IMR-90 (cell line): Measurements from ENCODE around the gene EXOG. TPM values are rescaled to one million over a fixed set of nuclear protein-coding genes. Genes with fewer than 3 reads are reported as not detected.
A peak's percentile ranks its signal among the peaks of the same experiment; 100 is the strongest.

Source experiments
- ATAC-seq: fragments of 200-7000 bp; cut with Tn5 transposase; 2 replicates; pipeline ENCODE4 v1.9.1; 2020; ENCODE audit warnings: low read depth, mild to moderate bottlenecking, moderate library complexity
- BruUV-seq: library from RNA; stranded (reverse); fragments of 400-500 nt; replicated peaks from 2 replicates; lab custom pipeline; 2021; lab: Mats Ljungman, UMichigan
- CTCF ChIA-PET: fragments of 300-600 bp; formaldehyde crosslinking; extraction: SDS; loops from one replicate; lab custom pipeline; 2021; ENCODE audit warnings: antibody characterized with exemption; lab: Yijun Ruan, JAX
- POLR2A ChIA-PET: fragments of 300-600 bp; sonication (Branson Sonifier 250); formaldehyde crosslinking; loops from one replicate; lab custom pipeline; 2022; ENCODE audit warnings: antibody characterized with exemption; ENCODE audit not compliant: unreplicated experiment; lab: Charles Lee
- DNase-seq: peaks from one replicate; pipeline ENCODE4 v3.0.0; 2013
- H2AFZ ChIP-seq: replicated peaks from 2 replicates; pipeline ENCODE3; 2013; ENCODE audit warnings: low read length, mild to moderate bottlenecking; ENCODE audit not compliant: poor library complexity
- H2AK5ac ChIP-seq: 2 replicates; pipeline ENCODE4 v1.6.1; 2013; ENCODE audit warnings: low read depth, low read length, inconsistent platforms
- H2AK9ac ChIP-seq: replicated peaks from 2 replicates; pipeline ENCODE3; 2013; ENCODE audit warnings: mild to moderate bottlenecking, low read depth, low read length, moderate library complexity; ENCODE audit not compliant: poor library complexity
- H2BK120ac ChIP-seq: 2 replicates; pipeline ENCODE4 v1.6.1; 2013; ENCODE audit warnings: low read depth, low read length, inconsistent platforms
- H2BK15ac ChIP-seq: 3 replicates; pipeline ENCODE4 v1.6.1; 2013; ENCODE audit warnings: low read depth, low read length, inconsistent platforms
- H2BK20ac ChIP-seq: 2 replicates; pipeline ENCODE4 v1.6.1; 2013; ENCODE audit warnings: low read depth, mild to moderate bottlenecking, inconsistent platforms, low read length, moderate library complexity
- H2BK5ac ChIP-seq: 2 replicates; pipeline ENCODE4 v1.6.1; 2013; ENCODE audit warnings: mild to moderate bottlenecking, low read depth, low read length, inconsistent platforms; ENCODE audit not compliant: poor library complexity, severe bottlenecking
- H3K14ac ChIP-seq: replicated peaks from 2 replicates; pipeline ENCODE4 v1.6.1; 2013; ENCODE audit warnings: low read depth, low read length, inconsistent platforms
- H3K18ac ChIP-seq: 2 replicates; pipeline ENCODE4 v1.6.1; 2013; ENCODE audit warnings: low read depth, low read length, control low read depth
- H3K23ac ChIP-seq: 2 replicates; pipeline ENCODE4 v1.6.1; 2013; ENCODE audit warnings: low read depth, low read length, inconsistent platforms
- H3K27ac ChIP-seq: 2 replicates; pipeline ENCODE4 v1.5.1; 2013; ENCODE audit warnings: mild to moderate bottlenecking, control low read depth, low read length; ENCODE audit not compliant: insufficient read depth
- H3K27me3 ChIP-seq: 2 replicates; pipeline ENCODE4 v1.6.1; 2013; ENCODE audit warnings: low read length; ENCODE audit not compliant: control insufficient read depth, insufficient read depth
- H3K36me3 ChIP-seq: 2 replicates; pipeline ENCODE4 v1.6.1; 2013; ENCODE audit warnings: low read length, mixed read lengths; ENCODE audit not compliant: control insufficient read depth, insufficient read depth
- H3K4ac ChIP-seq: 2 replicates; pipeline ENCODE4 v1.6.1; 2013; ENCODE audit warnings: low read depth, low read length, inconsistent platforms
- H3K4me1 ChIP-seq: 2 replicates; pipeline ENCODE4 v1.6.1; 2013; ENCODE audit warnings: low read length, mixed read lengths; ENCODE audit not compliant: control insufficient read depth, insufficient read depth
- H3K4me2 ChIP-seq: 2 replicates; pipeline ENCODE4 v1.6.1; 2013; ENCODE audit warnings: low read depth, mild to moderate bottlenecking, control low read depth, low read length, moderate library complexity
- H3K4me3 ChIP-seq: 2 replicates; pipeline ENCODE4 v1.5.1; 2013; ENCODE audit warnings: low read depth, mild to moderate bottlenecking, control low read depth, low read length, moderate library complexity; ENCODE audit not compliant: insufficient read depth
- H3K56ac ChIP-seq: 2 replicates; pipeline ENCODE4 v1.6.1; 2013; ENCODE audit warnings: low read length, inconsistent platforms; ENCODE audit not compliant: insufficient read depth; ENCODE audit errors: extremely low read depth
- H3K79me1 ChIP-seq, 2 experiments: 2 replicates each; pipeline ENCODE4 v1.6.1; 2013; ENCODE audit warnings: low read length in 2 of 2, inconsistent platforms in 1 of 2, low read depth in 1 of 2
- H3K9ac ChIP-seq: 2 replicates; pipeline ENCODE4 v1.6.1; 2013; ENCODE audit warnings: low read depth, low read length, control low read depth
- H3K9me1 ChIP-seq: 2 replicates; pipeline ENCODE4 v1.6.1; 2013; ENCODE audit warnings: low read length, inconsistent platforms; ENCODE audit not compliant: insufficient read depth
- H3K9me3 ChIP-seq: 2 replicates; pipeline ENCODE4 v1.6.1; 2013; ENCODE audit warnings: low read length; ENCODE audit not compliant: control insufficient read depth, insufficient read depth
- H4K20me1 ChIP-seq: 2 replicates; pipeline ENCODE4 v1.6.1; 2013; ENCODE audit warnings: low read length, inconsistent platforms; ENCODE audit not compliant: insufficient read depth
- H4K5ac ChIP-seq: 2 replicates; pipeline ENCODE4 v1.6.1; 2013; ENCODE audit warnings: mild to moderate bottlenecking, low read depth, low read length, control low read depth
- H4K8ac ChIP-seq, 2 experiments: 2 replicates each; pipeline ENCODE4 v1.6.1; 2013; ENCODE audit warnings: low read depth in 2 of 2, low read length in 2 of 2, control low read depth in 1 of 2, inconsistent platforms in 1 of 2
- H4K91ac ChIP-seq: 2 replicates; pipeline ENCODE4 v1.6.1; 2013; ENCODE audit warnings: low read depth, low read length, inconsistent platforms; ENCODE audit not compliant: insufficient read depth
- BHLHE40 ChIP-seq: fragments of 150-350 bp; IDR thresholded peaks from 2 replicates; pipeline ENCODE4 v1.6.1; 2016; ENCODE audit warnings: mild to moderate bottlenecking, low read depth, low read length
- CHD1 ChIP-seq: IDR thresholded peaks from 2 replicates; pipeline ENCODE4 v1.6.1; 2012; ENCODE audit warnings: low read depth, low read length, improper control_type of control experiment
- CTCF ChIP-seq: conservative IDR thresholded peaks from 2 replicates; pipeline ENCODE4 v1.5.1; 2012; ENCODE audit warnings: mild to moderate bottlenecking, low read depth, low read length, improper control_type of control experiment
- ELK1 ChIP-seq: fragments of 150-350 bp; IDR thresholded peaks from 2 replicates; pipeline ENCODE4 v1.6.1; 2016; ENCODE audit warnings: low read depth, mild to moderate bottlenecking, low read length, moderate library complexity, borderline replicate concordance
- FOS ChIP-seq: fragments of 150-350 bp; IDR thresholded peaks from 2 replicates; pipeline ENCODE4 v1.6.1; 2016; ENCODE audit warnings: low read depth, low read length
- MAFK ChIP-seq: IDR thresholded peaks from 2 replicates; pipeline ENCODE4 v1.6.1; 2012; ENCODE audit warnings: low read depth, low read length, improper control_type of control experiment
- MAZ ChIP-seq: IDR thresholded peaks from 2 replicates; pipeline ENCODE4 v1.6.1; 2012; ENCODE audit warnings: low read depth, mild to moderate bottlenecking, low read length, improper control_type of control experiment, moderate library complexity, borderline replicate concordance
- NFE2L2 ChIP-seq: fragments of 150-350 bp; IDR thresholded peaks from 2 replicates; pipeline ENCODE4 v1.6.1; 2016; ENCODE audit warnings: low read depth, mild to moderate bottlenecking, low read length
- SMC3 ChIP-seq: fragments of 150-350 bp; IDR thresholded peaks from 2 replicates; pipeline ENCODE4 v1.6.1; 2016; ENCODE audit warnings: low read depth, mild to moderate bottlenecking, antibody characterized with exemption, low read length, moderate library complexity
- USF2 ChIP-seq: fragments of 150-350 bp; IDR thresholded peaks from 2 replicates; pipeline ENCODE4 v1.6.1; 2017; ENCODE audit warnings: mild to moderate bottlenecking, antibody characterized with exemption, low read length, low read depth
- WGBS, 2 experiments: methylation state at CpG; one replicate each; pipeline versions ENCODE4 v1.1.5 to v1.1.7; 2013; ENCODE audit warnings: missing lambda C conversion rate in 2 of 2; ENCODE audit not compliant: insufficient read length in 1 of 2; ENCODE audit errors: extremely low coverage in 2 of 2; 5-methylcytosine and 5-hydroxymethylcytosine counted together
- dilution Hi-C: fragments of 300-500 bp; cut with HindIII; formaldehyde crosslinking; loops from one replicate; pipeline ENCODE4 v1.14.3; 2018; ENCODE audit warnings: low sequenced_read_pairs; ENCODE audit not compliant: unreplicated experiment
- in situ Hi-C: fragments of 300-500 bp; cut with MboI; formaldehyde crosslinking; loops from 3 replicates; pipeline ENCODE4 v1.14.3; 2019; ENCODE audit warnings: low sequenced_read_pairs, inconsistent platforms, mixed read lengths
- intact Hi-C: fragments of 100-400 bp; cut with micrococcal nuclease; formaldehyde crosslinking; loops from 2 replicates; pipeline ENCODE4 v1.10.0; 2022
- polyA plus RNA-seq, 3 experiments: library from polyadenylated mRNA; depleted of rRNA; stranded (reverse); fragments of >200 nt; gene quantifications; 2 replicates each; pipeline ENCODE4 v1.2.3, GENCODE V29; 2012; ENCODE audit warnings: low replicate concordance in 1 of 3
- total RNA-seq: library from RNA; depleted of rRNA; stranded (reverse); fragments of >200 nt; gene quantifications from 2 replicates; pipeline ENCODE4 v1.2.3, GENCODE V29; 2012

EXOG gene
- total and polyA plus RNA-seq, 2 of the 4 experiments (the other 2 are of a cell fraction), result 10.2 to 15.0 TPM

- Histone ChIP-seq H3K18ac (no peak overlapping the region), H4K91ac (no peak overlapping the region), H3K23ac (no peak overlapping the region), H3K9ac (no peak overlapping the region), H3K9me1 (peaks cover 6% of the 10 kb centered on the region; the same call in 1 of the 2 replicates), H2AFZ (peak overlapping the region; percentile 44), H3K14ac (no peak overlapping the region), H3K4me1 (peaks cover 3% of the 10 kb centered on the region; the same call in 1 of the 2 replicates), H4K8ac (no peak overlapping the region), H3K79me1 (peaks cover 22 to 42% of the 10 kb centered on the region in 2 experiments; a peak in 3 of 4 replicates), H3K4me3 (no peak overlapping the region), H3K27me3 (no peaks in the 10 kb centered on the region), H2BK15ac (no peak overlapping the region), H2AK9ac (peak overlapping the region; percentile 44), H3K4me2 (no peak overlapping the region), H2BK120ac (no peak overlapping the region), H3K56ac (no peak overlapping the region), H3K9me3 (no peaks in the 10 kb centered on the region), H2BK20ac (no peak overlapping the region), H3K27ac (no peak overlapping the region), H2AK5ac (no peak overlapping the region), H3K36me3 (no peaks in the 10 kb centered on the region), H2BK5ac (no peak overlapping the region), H4K5ac (no peak overlapping the region), H3K4ac (no peak overlapping the region), H4K20me1 (peaks cover 18% of the 10 kb centered on the region)
- ATAC-seq (no peak), DNase-seq (no peak)
- intact Hi-C loops (loop anchor here (5.0 kb wide), 1 partner anchor 112 kb away; the partner anchor contains the start of gene XYLB), dilution Hi-C loops (no loop called here), in situ Hi-C loops (no loop called here)
- no TSS peak for BruUV-seq
- no peak for TF ChIP-seq FOS
- TF ChIP-seq BHLHE40, result no peak
- no peak for TF ChIP-seq ELK1
- no peak for TF ChIP-seq MAFK
- TF ChIP-seq USF2, result no peak
- TF ChIP-seq MAZ, result no peak
- no peak for TF ChIP-seq CTCF
- no peak for TF ChIP-seq NFE2L2
- TF ChIP-seq SMC3, result no peak
- TF ChIP-seq CHD1, result no peak
- POLR2A ChIA-PET, result no interaction called here
- 90% methylated on average over 2 of the region's 10 CpGs; no CpG with 5 or more reads in 1 of the 2 experiments for WGBS, 2 experiments
- CTCF ChIA-PET, result no interaction called here
These were observed 36.6 kb upstream of the EXOG start for GRCh38 chr3:38459499-38460048.
